Measurements from ENCODE around the gene CLDN9.

DNA sequence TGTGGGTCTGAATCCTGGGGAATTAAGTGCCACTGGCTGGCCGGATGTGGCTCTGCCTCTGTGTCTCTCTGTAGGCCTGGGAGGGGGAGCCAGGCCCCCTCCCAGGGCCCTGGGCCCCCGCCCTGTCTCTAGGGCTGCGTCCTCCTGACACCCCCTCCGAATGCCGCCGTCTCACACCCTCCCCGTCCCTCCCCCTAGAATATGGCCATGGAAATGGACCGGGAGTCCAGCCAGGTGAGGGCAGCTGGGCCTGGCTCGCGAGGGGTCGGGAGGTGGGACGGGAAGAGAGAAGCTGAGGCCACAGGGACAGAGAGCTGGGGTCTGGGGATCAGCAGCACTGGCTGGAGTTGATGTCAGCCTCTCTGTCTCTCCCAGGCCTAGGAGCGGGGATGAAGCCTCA, 16.4 kb upstream of the CLDN9 start:
- no peak for TF ChIP-seq POLR2A (IDR thresholded peaks at IDR 0.05)
- no peak for TF ChIP-seq POLR2AphosphoS5 (IDR thresholded peaks at IDR 0.05)
- no peak for TF ChIP-seq EP300 (IDR thresholded peaks at IDR 0.05)

All from upper lobe of left lung (tissue), 4 donors.